ENCODE data around the gene CFAP410.

Gene CFAP410

DNA sequence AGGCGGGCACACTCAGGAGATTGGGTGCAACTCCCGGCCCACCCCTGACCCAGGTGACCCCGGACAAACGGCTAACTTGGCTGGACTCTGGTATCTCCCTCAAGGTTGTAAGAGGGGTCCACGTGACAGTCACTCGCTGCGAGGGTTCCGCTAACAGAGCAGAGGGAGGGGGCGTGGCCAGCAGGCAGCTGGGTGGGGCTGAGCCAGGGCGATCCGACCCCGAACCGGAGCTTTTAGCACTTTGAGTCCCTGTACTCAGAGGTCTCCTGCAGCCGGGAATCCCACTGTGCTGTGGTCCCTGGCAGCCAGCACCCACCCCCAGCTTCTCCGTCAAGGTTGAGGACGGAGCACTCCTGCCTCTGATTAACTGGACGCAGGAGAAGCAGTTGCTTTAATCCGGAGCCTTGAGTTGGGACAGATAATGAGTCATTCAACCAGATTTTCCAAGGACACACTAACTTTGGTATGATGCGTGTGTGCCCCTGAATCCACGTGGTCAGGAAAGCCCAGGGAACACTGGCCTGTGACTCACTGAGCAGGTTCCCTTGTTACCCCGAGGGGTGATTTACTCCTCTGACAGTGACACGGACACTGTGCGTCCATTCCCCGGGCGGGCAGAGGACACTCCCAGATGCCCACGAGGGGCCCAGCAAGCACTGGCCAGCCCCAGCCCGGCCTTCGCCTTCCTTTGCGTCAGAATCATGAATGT lies 31.0 kb upstream of the CFAP410 start:
- H3F3A ChIP-seq (ENCODE audit: insufficient read depth, low read length): no peaks in the 10 kb centered on the region
- TF ChIP-seq EZH2 (IDR thresholded peaks at IDR 0.05; ENCODE audit: borderline replicate concordance, low read length): no peak
- TF ChIP-seq, protein P1, sequence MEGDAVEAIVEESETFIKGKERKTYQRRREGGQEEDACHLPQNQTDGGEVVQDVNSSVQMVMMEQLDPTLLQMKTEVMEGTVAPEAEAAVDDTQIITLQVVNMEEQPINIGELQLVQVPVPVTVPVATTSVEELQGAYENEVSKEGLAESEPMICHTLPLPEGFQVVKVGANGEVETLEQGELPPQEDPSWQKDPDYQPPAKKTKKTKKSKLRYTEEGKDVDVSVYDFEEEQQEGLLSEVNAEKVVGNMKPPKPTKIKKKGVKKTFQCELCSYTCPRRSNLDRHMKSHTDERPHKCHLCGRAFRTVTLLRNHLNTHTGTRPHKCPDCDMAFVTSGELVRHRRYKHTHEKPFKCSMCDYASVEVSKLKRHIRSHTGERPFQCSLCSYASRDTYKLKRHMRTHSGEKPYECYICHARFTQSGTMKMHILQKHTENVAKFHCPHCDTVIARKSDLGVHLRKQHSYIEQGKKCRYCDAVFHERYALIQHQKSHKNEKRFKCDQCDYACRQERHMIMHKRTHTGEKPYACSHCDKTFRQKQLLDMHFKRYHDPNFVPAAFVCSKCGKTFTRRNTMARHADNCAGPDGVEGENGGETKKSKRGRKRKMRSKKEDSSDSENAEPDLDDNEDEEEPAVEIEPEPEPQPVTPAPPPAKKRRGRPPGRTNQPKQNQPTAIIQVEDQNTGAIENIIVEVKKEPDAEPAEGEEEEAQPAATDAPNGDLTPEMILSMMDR (IDR thresholded peaks at IDR 0.05; ENCODE audit: low read length): no peak
- no peak overlapping the region for H2AFZ ChIP-seq (ENCODE audit: low read length)
- H3K27me3 ChIP-seq (ENCODE audit: insufficient read depth, low read length): no peaks in the 10 kb centered on the region
- no peaks in the 10 kb centered on the region for H3K79me2 ChIP-seq (ENCODE audit: insufficient read depth, low read length)
- no peak overlapping the region for H3K4me3 ChIP-seq (ENCODE audit: low read depth, low read length, poor library complexity, severe bottlenecking)
- H3K36me3 ChIP-seq (ENCODE audit: insufficient read depth, low read length): no peaks in the 10 kb centered on the region
- no peaks in the 10 kb centered on the region for H4K20me1 ChIP-seq (ENCODE audit: insufficient read depth, low read length)
- no peaks in the 10 kb centered on the region for H3K9me2 ChIP-seq (ENCODE audit: low read depth, low read length)
- H3K4me2 ChIP-seq (ENCODE audit: low read length): no peak overlapping the region
- no peaks in the 10 kb centered on the region for H3K9me3 ChIP-seq (ENCODE audit: low read length)
- no peaks in the 10 kb centered on the region for H3K4me1 ChIP-seq (ENCODE audit: insufficient read depth, low read length, severe bottlenecking)
- no peak overlapping the region for H3K9ac ChIP-seq (ENCODE audit: low read length)
- H3K27ac ChIP-seq (ENCODE audit: low read depth, low read length, poor library complexity, severe bottlenecking): no peak overlapping the region

DNA sequence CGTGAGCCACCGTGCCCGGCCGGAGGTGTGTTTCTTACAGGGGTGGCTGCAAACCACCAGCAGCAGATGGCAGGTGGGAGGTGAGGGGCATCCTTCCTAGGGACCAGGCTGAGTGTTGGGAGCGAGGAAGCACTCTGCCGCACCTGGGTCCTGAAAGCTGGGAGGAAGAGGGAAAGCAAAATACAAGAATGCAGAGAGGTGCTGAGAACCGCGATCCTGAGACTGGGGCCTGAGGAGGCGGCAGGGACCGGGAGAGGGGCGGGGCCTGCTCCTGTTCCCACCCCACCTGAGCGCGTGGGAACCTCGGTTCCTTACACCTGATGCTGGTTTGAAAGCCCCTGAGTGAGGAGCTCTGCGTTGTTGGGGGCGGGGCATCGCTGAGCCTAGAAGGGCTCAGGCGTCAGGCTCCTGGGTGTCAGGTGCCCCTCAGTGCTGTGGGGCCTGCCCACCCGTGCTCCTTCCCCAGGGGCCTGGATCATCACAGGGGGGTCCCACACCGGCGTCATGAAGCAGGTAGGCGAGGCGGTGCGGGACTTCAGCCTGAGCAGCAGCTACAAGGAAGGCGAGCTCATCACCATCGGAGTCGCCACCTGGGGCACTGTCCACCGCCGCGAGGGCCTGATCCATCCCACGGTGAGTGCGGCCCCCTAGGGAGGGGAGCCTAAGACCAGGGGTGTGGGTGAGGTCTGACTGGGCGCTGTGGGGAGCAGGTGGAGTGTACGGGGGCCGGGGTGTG lies 29.7 kb upstream of the CFAP410 start:
- H2AFZ ChIP-seq (ENCODE audit: low read length): no peak overlapping the region
- no peaks in the 10 kb centered on the region for H3K9me2 ChIP-seq (ENCODE audit: low read depth, low read length)
- H3K9ac ChIP-seq (ENCODE audit: low read length): no peak overlapping the region
- no peak overlapping the region for H3K27ac ChIP-seq (ENCODE audit: low read depth, low read length, poor library complexity, severe bottlenecking)
- H3K4me3 ChIP-seq (ENCODE audit: low read depth, low read length, poor library complexity, severe bottlenecking): no peak overlapping the region
- no peaks in the 10 kb centered on the region for H3F3A ChIP-seq (ENCODE audit: insufficient read depth, low read length)
- no peaks in the 10 kb centered on the region for H3K4me1 ChIP-seq (ENCODE audit: insufficient read depth, low read length, severe bottlenecking)
- no peaks in the 10 kb centered on the region for H3K9me3 ChIP-seq (ENCODE audit: low read length)
- no peaks in the 10 kb centered on the region for H3K79me2 ChIP-seq (ENCODE audit: insufficient read depth, low read length)
- H4K20me1 ChIP-seq (ENCODE audit: insufficient read depth, low read length): no peaks in the 10 kb centered on the region
- no peak for TF ChIP-seq EZH2 (IDR thresholded peaks at IDR 0.05; ENCODE audit: borderline replicate concordance, low read length)
- TF ChIP-seq, protein P1 (IDR thresholded peaks at IDR 0.05; ENCODE audit: low read length): no peak
- no peaks in the 10 kb centered on the region; the same call in 1 of the 2 replicates for H3K27me3 ChIP-seq (ENCODE audit: insufficient read depth, low read length)
- no peaks in the 10 kb centered on the region for H3K36me3 ChIP-seq (ENCODE audit: insufficient read depth, low read length)
- no peak overlapping the region for H3K4me2 ChIP-seq (ENCODE audit: low read length)

DNA sequence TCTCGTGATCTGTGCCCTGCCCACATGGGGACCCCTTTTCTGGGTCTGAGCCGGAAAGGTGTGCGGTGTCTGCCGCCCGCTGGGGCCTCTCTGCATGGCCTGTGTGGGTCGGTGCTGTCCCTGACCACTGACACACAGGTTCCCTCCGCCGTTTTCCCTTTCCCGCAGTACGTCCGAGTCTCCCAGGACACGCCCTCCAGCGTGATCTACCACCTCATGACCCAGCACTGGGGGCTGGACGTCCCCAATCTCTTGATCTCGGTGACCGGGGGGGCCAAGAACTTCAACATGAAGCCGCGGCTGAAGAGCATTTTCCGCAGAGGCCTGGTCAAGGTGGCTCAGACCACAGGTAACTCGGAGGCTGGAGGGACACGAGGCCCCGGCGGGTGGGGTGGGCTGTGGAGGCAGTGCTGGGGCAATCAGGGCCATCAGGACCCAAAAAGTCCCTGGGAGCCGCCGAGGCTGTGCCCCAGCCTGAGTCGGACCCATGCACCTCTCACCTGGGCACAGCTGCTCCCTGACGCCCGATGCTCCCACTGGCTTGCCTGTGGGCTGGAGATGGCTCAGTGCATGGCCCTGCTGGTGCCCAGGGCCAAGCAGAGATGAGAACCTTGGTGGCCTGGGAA lies 27.5 kb upstream of the CFAP410 start:
- Histone ChIP-seq H3K36me3 (ENCODE audit: insufficient read depth, low read length) (no peaks in the 10 kb centered on the region), H2AFZ (ENCODE audit: low read length) (no peak overlapping the region), H3K9me3 (ENCODE audit: low read length) (no peaks in the 10 kb centered on the region), H4K20me1 (ENCODE audit: insufficient read depth, low read length) (no peaks in the 10 kb centered on the region), H3K4me3 (ENCODE audit: low read depth, low read length, poor library complexity, severe bottlenecking) (no peak overlapping the region), H3K27me3 (ENCODE audit: insufficient read depth, low read length) (peaks cover 8% of the 10 kb centered on the region; the same call in 1 of the 2 replicates), H3K4me1 (ENCODE audit: insufficient read depth, low read length, severe bottlenecking) (no peaks in the 10 kb centered on the region), H3K27ac (ENCODE audit: low read depth, low read length, poor library complexity, severe bottlenecking) (no peak overlapping the region), H3K4me2 (ENCODE audit: low read length) (no peak overlapping the region), H3F3A (ENCODE audit: insufficient read depth, low read length) (no peaks in the 10 kb centered on the region), H3K79me2 (ENCODE audit: insufficient read depth, low read length) (no peaks in the 10 kb centered on the region), H3K9me2 (ENCODE audit: low read depth, low read length) (no peaks in the 10 kb centered on the region), H3K9ac (ENCODE audit: low read length) (no peak overlapping the region)
- TF ChIP-seq EZH2 (IDR thresholded peaks at IDR 0.05; ENCODE audit: borderline replicate concordance, low read length): no peak
- TF ChIP-seq, protein P1 (IDR thresholded peaks at IDR 0.05; ENCODE audit: low read length): no peak
